ENCODE results near the gene SHQ1. TPM values are rescaled to one million over a fixed set of nuclear protein-coding genes. Genes with fewer than 3 reads are reported as not detected.

The SHQ1 gene
- total RNA-seq, 3 donors from 2014 or later: 9.6 to 19.3 (median 17.4) TPM

DNA sequence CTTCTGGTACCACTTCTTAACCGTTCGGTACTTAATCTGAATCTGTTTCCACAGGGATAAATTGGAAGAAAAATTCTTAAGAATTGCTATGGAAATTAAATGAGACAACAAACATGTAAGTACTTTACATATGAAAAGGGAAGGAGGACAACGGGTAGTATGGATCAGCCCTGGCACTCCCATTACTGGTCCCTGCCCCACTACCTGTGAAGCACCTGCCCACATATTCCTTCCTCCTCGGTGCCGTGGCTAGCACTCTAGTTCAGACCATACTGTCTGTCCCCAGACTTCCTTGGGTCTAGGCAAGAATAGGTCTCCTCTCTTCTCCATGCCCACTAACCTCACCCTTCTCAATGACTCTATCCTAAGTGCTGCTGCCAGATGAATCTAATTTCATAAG lies 46.2 kb downstream of the SHQ1 start:
- no peaks in the 10 kb centered on the region for H3K36me3 ChIP-seq
- no peaks in the 10 kb centered on the region for H3K9me3 ChIP-seq
- intact Hi-C loops (cut with DNase I; ENCODE audit: low total_unique reads): no loop called here
- no peaks in the 10 kb centered on the region for H3K27me3 ChIP-seq
- H3K4me3 ChIP-seq: no peak overlapping the region
- H3K4me1 ChIP-seq: no peaks in the 10 kb centered on the region
- no peak overlapping the region for H3K27ac ChIP-seq
- DNase-seq (ENCODE audit: low spot score in 2 of 2): no peak
- TF ChIP-seq POLR2A (IDR thresholded peaks at IDR 0.05): no peak
- TF ChIP-seq POLR2AphosphoS5 (IDR thresholded peaks at IDR 0.05): no peak
- no peak for TF ChIP-seq CTCF (IDR thresholded peaks at IDR 0.05)

DNA sequence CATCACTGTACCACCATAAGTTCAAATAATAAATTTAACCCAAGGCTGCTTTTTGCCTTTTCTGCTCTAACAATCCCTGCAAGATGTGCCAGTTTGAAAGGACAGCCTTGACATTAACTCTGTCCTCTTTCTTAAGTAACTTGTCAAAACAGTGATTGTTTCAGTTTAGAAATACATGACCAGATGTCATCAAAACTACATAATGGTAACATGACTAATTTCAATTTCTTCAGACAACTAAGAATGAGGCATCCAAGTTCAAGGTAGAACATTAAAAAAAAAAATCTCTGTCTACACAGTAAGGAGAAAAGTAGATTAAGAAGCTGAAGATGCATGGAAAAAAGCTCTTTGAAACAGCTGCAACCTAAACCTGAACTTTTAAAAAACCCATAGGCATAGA lies 47.4 kb downstream of the SHQ1 start:
- H3K4me1 ChIP-seq: no peaks in the 10 kb centered on the region
- H3K4me3 ChIP-seq: no peak overlapping the region
- no peak overlapping the region for H3K27ac ChIP-seq
- TF ChIP-seq POLR2A (IDR thresholded peaks at IDR 0.05) (no peak), CTCF (IDR thresholded peaks at IDR 0.05) (no peak), POLR2AphosphoS5 (IDR thresholded peaks at IDR 0.05) (no peak)
- H3K36me3 ChIP-seq: no peaks in the 10 kb centered on the region
- H3K9me3 ChIP-seq: no peaks in the 10 kb centered on the region
- H3K27me3 ChIP-seq: no peaks in the 10 kb centered on the region
- intact Hi-C loops (cut with DNase I; ENCODE audit: low total_unique reads): no loop called here
- no peak for DNase-seq (ENCODE audit: low spot score in 2 of 2)

GRCh38 chr3:72798552-72799195 lies 49.6 kb downstream of the SHQ1 start:
- intact Hi-C loops (cut with DNase I; ENCODE audit: low total_unique reads): no loop called here
- no peak for DNase-seq (ENCODE audit: low spot score in 2 of 2)
- Histone ChIP-seq H3K27ac (no peak overlapping the region), H3K36me3 (no peaks in the 10 kb centered on the region), H3K4me1 (no peaks in the 10 kb centered on the region), H3K4me3 (no peak overlapping the region), H3K27me3 (no peaks in the 10 kb centered on the region), H3K9me3 (no peaks in the 10 kb centered on the region)
- TF ChIP-seq POLR2AphosphoS5 (IDR thresholded peaks at IDR 0.05): no peak
- no peak for TF ChIP-seq POLR2A (IDR thresholded peaks at IDR 0.05)
- no peak for TF ChIP-seq CTCF (IDR thresholded peaks at IDR 0.05)

- Histone ChIP-seq H3K27ac (no peak overlapping the region), H3K4me3 (no peak overlapping the region), H3K36me3 (no peaks in the 10 kb centered on the region), H3K27me3 (no peaks in the 10 kb centered on the region), H3K9me3 (no peaks in the 10 kb centered on the region), H3K4me1 (no peaks in the 10 kb centered on the region)
- no peak for TF ChIP-seq POLR2A (IDR thresholded peaks at IDR 0.05)
- no peak for DNase-seq (ENCODE audit: low spot score in 2 of 2)
- intact Hi-C loops (cut with DNase I; ENCODE audit: low total_unique reads): no loop called here
Measured at GRCh38 chr3:72797773-72798543, 50.3 kb downstream of the SHQ1 start.

GRCh38 chr3:72794079-72794478 lies 54.2 kb downstream of the SHQ1 start:
- no peak for DNase-seq (ENCODE audit: low spot score in 2 of 2)
- TF ChIP-seq POLR2AphosphoS5 (IDR thresholded peaks at IDR 0.05) (no peak), POLR2A (IDR thresholded peaks at IDR 0.05) (no peak), CTCF (IDR thresholded peaks at IDR 0.05) (no peak)
- Histone ChIP-seq H3K36me3 (no peaks in the 10 kb centered on the region), H3K4me3 (no peak overlapping the region), H3K4me1 (no peaks in the 10 kb centered on the region), H3K27ac (no peak overlapping the region), H3K27me3 (no peaks in the 10 kb centered on the region), H3K9me3 (no peaks in the 10 kb centered on the region)
- intact Hi-C loops (cut with DNase I; ENCODE audit: low total_unique reads): no loop called here
